IPS-NIHi11 (cell line): Measurements from ENCODE around the gene POU5F1.
A peak's percentile ranks its signal among the peaks of the same experiment; 100 is the strongest.

Experiments used
- DNase-seq: peaks from one replicate; pipeline ENCODE4 v3.0.0; 2012; ENCODE audit warnings: mixed read lengths, low spot score

The POU5F1 gene

GRCh38 chr6:31114970-31115849, 55.3 kb downstream of the POU5F1 start:
- no peak for DNase-seq

GRCh38 chr6:31114541-31114878, 56.0 kb downstream of the POU5F1 start, which contains the start of gene PSORS1C1:
Gene PSORS1C1, plus strand, starts transcription at chr6:31114800. Its CDS starts 14,833 bp downstream, at chr6:31129633.
- DNase-seq = peak; percentile 46
